ENCODE measurements around the gene NCL.

GRCh38 chr2:231422056-231422455 lies 42.2 kb downstream of the NCL start:
- no peak for TF ChIP-seq CTCF (IDR thresholded peaks at IDR 0.05; ENCODE audit: low read length)
- no peak for TF ChIP-seq EZH2 (IDR thresholded peaks at IDR 0.05; ENCODE audit: borderline replicate concordance, low read length)
